Endothelial cell of umbilical vein (primary cell): ENCODE results near the gene UBE3B.

Experiments
- CTCF ChIP-seq, 2 donors: IDR thresholded peaks; 1 replicate in 1 of 2; 2 replicates in 1 of 2; pipeline ENCODE4 v1.5.1; 2011; ENCODE audit warnings: low read length in 2 of 2, mild to moderate bottlenecking in 2 of 2, moderate library complexity in 2 of 2, control low read depth in 1 of 2, inconsistent platforms in 1 of 2, low read depth in 1 of 2; ENCODE audit not compliant: insufficient read depth in 1 of 2; ENCODE audit errors: extremely low read depth in 1 of 2
- EZH2 ChIP-seq: IDR thresholded peaks from 2 replicates; pipeline ENCODE4 v1.6.1; 2012; ENCODE audit warnings: borderline replicate concordance, low read depth, mild to moderate bottlenecking, moderate library complexity, low read length, inconsistent platforms; ENCODE audit not compliant: severe bottlenecking
- GATA2 ChIP-seq: IDR thresholded peaks from 2 replicates; pipeline ENCODE4 v1.7.0; 2011; ENCODE audit warnings: low read depth, mild to moderate bottlenecking, moderate library complexity, mixed read lengths, low read length; ENCODE audit not compliant: insufficient read length, insufficient read depth
- JUN ChIP-seq: IDR thresholded peaks from 2 replicates; pipeline ENCODE4 v1.6.1; 2011; ENCODE audit warnings: borderline replicate concordance, low read depth; ENCODE audit not compliant: insufficient read length, insufficient read depth
- POLR2A ChIP-seq: IDR thresholded peaks from 2 replicates; pipeline ENCODE4 v1.6.1; 2012; ENCODE audit warnings: low read depth, mild to moderate bottlenecking, control low read depth, low read length
- POLR2AphosphoS5 ChIP-seq: IDR thresholded peaks from 2 replicates; pipeline ENCODE4 v1.6.1; 2012; ENCODE audit warnings: low read depth, mild to moderate bottlenecking, control low read depth, low read length, moderate library complexity; ENCODE audit not compliant: insufficient read depth
- TF ChIP-seq, protein P1 (sequence below): IDR thresholded peaks from 2 replicates; pipeline ENCODE4 v1.6.1; 2011; ENCODE audit not compliant: insufficient read depth, insufficient read length

GRCh38 chr12:109435428-109436187 lies 41.8 kb upstream of the UBE3B start:
- TF ChIP-seq CTCF (IDR thresholded peaks at IDR 0.05; ENCODE audit: extremely low read depth in 1 of 2, insufficient read depth in 1 of 2, low read depth in 1 of 2, low read length in 2 of 2) (no peak), EZH2 (no peak), POLR2AphosphoS5 (no peak), POLR2A (no peak), JUN (no peak), GATA2 (no peak)
- TF ChIP-seq, protein P1, sequence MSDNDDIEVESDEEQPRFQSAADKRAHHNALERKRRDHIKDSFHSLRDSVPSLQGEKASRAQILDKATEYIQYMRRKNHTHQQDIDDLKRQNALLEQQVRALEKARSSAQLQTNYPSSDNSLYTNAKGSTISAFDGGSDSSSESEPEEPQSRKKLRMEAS, result no peak
